ENCODE data around the gene RGS12.
"Not testable (repeated sequence)": the region's sequence is repeated elsewhere in the genome, so short reads cannot be mapped to it uniquely, and the experiment has no call there.

RGS12 gene

DNA sequence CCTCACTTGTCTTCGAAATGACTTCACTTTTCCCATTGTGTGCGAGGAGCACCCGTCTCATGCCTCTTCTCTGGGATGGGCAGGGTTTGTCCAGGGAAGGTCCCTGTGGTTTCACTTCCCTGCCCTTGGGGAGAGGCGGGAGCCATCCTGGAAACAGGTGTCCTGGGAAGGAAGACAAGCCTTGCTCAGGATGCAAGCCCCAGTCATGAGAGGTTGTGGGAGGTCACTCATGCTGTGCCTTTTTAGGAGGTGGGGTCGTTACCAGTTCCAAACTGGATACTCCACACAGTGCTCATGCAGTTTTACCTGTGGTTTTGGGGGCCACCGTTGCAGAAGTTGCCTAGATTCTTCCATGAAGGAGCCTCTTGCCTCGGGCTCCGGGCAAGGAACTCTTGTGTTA is 3.8 kb downstream of the RGS12 start:
- DNase-seq (ENCODE audit: low spot score), result no peak

DNA sequence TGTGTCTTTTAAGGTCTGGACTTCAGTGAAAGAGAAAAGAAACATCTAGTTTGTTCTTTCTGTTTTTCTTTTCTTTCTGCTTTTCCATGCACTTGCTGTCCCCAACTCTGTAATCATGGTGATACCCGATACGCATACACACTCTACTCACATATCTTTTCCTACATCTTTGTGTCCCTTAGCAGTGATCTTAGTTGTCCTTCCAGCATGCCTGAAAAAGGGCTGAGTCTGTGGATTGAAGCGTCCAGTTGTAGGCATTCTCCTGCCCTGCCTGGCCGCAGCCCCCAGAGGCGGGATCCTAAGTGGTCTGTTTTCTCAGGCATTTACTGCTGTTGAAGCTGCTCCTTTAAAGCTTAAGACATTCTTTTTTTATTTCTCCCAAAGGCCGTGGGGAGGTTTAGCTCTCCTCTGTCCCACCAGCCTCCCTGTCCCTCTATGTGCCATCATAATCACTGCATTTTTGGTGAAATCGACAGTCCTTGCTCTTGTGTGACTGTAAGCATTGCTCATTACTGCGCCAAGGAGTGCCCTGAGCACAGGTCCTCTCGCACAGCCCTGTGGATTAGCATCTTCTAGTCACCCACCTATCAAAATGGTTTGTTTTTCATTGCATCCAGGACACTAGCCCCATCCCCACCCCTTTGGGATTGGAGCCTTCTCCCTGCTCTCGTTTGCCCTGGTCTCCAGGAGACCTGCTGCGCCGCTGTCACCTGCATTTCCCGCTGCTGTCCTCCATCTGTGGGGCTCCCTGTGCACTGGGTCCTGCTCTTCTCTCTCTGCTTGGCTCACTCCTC is 4.4 kb downstream of the RGS12 start:
- no peak for DNase-seq (ENCODE audit: low spot score)

DNA sequence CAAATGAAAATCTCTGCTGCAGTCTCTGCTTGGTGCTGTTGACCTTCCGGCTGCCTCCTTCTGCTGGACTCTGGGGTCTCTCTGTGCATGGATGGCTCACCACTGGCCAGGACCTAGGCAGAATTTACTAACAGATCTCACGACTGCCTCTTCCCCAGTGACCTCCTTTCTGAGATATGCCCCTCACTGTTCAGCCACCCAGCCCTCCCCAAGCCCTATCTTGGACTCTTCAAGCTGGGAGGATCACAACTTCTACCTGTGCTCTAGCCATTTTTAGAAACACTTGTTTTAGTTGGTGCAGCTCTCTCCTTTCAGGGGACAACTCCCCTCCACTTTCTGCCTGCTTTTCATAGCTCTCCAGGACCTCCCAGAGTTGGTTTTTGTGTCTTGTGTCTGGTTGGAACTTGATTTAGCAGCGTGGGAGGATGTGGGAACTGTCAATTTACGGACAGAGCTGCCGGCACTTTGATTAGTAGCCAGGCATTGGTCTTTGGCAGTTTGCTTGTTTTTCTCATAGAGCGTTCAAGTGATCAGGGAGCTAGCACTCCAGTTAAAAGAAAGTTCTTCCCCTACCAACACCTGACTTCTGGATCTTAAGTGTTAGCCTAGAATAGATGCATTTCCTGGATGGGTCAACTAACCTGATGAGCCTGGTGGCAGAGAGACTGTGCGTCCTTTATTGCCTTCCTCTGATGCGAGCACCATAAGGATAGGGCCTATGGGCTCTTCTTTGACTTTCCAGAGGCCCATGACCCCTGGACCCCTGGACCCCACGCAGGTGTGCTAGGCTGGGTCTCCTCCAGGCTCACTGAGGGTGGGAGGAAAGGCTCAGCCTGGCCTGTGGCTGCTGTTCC is 6.5 kb downstream of the RGS12 start:
- DNase-seq (ENCODE audit: low spot score), result no peak

DNA sequence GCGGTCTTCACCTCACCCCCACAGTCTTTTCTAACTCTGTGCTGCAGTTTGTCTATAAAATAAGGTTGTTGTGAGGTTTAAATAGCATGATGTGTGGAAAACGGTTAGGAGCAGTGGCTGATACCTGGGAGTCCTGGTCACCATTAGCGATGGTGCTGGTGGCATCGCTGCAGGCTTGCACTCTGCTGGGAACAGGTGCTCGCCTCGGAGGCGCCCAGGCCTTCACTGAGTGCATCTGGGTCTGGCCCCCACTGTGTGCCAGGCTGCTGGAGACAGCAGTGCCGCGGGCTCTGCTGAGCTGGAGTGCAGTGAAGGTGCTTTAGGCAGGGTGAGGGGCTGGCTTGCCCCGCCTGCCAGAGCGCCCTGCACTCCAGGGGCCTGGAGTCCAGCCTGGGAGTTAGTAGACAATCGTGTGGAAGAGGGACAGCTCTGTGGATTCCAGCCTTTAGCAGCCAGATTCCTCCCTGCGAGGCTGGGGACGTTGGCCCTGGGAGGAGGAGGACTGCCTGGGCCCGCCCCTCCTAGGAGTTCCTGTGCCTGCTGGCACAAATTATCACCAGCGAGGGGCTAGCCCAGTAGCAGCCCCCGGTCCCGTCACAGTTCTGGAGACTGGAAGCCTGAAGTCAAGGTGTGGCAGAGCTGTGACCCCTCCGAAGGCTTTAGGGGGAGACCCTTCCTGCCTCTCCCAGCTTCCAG is 7.3 kb downstream of the RGS12 start:
- peak; percentile 60 for DNase-seq (ENCODE audit: low spot score)

DNA sequence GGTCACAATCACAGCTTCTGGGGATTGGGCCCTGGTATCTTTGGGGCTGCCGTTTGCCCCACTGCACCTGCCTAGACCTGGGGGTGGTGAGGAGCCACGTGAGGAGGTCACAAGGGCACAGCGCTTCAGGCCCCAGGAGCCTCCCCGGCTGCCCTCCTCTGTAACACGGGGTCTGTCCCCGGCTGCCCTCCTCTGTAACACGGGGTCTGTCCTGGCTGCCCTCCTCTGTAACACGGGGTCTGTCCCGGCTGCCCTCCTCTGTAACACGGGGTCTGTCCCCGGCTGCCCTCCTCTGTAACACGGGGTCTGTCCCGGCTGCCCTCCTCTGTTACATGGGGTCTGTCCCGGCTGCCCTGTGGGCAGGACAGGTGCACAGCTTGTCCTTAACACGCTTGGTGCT is 8.1 kb downstream of the RGS12 start:
- not testable (repeated sequence) for DNase-seq (ENCODE audit: low spot score)

DNA sequence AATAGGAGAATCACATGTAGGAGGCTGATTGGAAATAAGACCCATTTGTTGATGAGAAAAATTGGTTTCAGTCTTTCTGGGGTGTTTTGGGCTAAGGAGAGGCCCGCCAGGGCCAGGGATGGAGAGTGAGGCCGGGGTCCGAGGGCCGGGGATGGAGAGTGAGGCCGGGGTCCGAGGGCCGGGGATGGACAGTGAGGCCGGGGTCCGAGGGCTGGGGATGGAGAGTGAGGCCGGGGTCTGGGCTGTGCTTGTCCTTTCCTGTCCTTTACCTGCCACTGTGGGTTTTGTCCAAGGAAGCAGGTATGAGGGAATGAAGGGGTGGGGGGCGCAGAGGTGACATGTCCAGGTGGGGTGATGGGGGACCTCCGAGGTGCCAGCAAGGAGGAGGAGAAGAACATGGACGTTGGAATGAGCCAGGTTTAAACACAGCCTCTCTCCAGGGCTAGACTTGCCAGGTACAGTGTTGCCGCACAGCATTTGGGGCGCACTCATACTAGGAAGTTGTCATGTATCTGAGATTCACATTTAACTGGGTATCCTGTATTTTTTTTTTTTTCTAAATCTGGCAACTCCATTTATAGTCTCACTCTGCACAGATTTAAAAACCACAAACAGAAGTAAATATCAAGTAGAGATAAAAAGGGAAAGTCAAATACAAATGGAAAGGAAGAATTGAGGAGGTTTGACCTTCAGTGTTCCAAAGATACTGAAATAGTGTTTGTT is 8.8 kb downstream of the RGS12 start:
- DNase-seq (ENCODE audit: low spot score), result no peak

DNA sequence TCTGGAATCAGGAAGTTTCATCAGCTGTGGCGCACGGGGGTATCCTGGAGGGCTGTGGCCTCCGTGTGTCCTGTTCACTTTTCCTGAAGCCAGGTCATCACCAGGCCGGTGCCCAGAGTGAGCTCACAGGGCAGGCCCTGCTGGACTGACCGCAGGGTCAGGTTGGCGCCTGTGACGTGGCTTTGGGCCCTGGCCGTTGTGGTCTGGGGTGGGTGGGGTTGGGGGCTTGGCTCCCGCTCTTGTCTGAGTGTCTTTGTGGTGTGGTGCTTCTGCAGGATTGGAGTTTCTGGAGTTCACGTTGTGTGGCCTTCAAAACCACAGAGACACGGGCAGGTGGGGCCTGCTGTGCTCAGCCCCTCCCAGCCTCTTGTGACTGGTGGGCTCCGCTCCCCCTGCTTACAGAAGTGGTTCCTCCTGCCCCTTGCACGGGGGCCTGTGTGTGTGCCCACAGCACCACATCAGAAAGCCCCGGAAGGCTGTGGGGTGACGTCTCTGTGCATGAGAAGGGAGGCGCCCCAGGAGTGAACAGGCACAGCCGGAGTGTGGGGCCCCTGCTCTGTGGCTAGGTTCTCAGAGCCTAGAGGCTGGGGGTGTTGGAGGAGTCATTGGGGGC is 9.5 kb downstream of the RGS12 start:
- DNase-seq (ENCODE audit: low spot score), result peak; percentile 65

DNA sequence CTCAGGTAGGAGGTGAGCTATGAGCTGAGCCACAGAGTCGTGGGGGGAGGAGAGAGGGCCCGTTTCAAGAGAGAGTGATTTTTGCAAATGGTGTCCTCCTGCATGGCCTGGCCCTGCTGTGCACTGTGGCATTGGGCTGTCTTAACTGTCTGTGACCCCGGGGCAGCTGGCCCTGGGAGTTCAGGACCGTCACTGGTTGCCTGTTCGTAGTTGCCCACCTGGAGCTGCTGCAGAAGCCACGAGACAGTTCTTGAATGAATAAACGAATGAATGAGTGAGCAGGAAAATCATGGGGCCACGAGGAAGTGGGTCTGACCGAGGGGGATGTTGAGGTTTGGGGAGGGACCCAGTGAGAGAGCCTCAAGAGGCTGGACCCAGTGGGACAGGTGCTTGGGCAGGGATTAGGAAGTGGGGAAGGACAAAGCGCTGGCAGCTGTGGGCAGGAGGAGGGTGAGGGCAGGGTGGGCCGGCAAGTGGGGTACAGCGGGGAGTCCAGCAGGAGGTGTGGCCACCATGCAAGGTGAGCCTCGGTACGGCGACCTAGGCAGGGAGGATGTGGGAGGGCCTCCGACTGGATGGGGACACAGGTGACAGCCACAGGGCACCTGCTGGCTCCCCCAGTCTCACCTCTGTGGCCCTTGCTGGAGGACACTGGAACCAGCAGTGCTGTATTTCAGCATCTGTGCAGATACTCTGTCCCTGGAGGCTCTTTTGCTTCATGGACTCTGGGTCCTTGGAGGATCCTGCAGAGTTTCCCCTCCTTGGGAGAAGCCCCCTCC is 10.2 kb downstream of the RGS12 start:
- DNase-seq (ENCODE audit: low spot score), result peak; percentile 55

DNA sequence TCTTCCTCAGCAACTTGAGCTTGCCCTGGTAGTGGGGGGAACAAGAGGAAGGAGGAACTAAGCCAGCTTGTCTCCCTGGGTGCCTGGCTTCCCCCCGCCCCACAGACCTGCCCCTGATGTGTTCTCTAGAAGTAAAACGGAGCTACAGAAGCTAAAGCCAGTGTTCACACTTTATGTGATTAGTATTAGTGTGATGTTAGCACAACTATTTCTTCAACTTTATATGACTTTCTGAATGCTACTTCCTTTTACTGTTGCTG is 10.7 kb downstream of the RGS12 start:
- DNase-seq (ENCODE audit: low spot score), result no peak

DNA sequence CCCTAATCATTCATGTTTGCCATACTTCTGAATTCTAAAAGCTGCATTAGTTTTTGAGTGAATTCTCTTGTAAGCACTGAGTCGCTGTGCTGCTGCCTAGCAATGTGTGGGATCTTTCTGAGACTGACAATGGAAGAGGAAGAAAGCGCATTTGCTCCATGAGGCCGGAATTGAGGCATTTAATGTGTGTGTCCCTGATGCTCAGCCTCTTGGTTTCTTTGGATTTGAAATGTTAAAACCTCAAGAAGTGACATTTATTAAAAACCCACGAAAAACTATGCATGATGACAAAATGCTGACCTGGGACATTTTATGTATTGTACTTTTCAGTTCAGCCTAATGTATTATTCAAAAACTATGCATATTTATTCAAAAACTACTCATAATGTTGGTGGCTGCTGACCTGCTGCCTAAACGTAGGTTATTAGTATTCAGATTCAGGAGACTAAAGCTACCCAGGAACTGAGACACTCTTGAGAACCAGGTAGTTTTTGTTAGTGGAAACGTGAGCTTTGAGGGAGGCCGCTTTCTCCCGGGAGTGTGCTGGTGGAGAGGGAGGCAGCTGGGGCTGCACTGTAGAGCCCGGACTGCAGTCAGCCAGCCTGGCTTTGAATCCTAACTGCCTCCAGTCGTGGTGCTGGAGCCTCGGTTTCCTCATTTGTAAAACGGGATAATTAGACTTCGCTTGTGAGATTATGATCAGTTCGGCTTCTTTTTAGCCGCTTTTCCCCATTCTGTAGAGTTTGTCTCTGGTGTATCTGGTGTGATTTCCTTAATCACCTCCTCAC is 11.3 kb downstream of the RGS12 start:
- DNase-seq (ENCODE audit: low spot score), result no peak

DNA sequence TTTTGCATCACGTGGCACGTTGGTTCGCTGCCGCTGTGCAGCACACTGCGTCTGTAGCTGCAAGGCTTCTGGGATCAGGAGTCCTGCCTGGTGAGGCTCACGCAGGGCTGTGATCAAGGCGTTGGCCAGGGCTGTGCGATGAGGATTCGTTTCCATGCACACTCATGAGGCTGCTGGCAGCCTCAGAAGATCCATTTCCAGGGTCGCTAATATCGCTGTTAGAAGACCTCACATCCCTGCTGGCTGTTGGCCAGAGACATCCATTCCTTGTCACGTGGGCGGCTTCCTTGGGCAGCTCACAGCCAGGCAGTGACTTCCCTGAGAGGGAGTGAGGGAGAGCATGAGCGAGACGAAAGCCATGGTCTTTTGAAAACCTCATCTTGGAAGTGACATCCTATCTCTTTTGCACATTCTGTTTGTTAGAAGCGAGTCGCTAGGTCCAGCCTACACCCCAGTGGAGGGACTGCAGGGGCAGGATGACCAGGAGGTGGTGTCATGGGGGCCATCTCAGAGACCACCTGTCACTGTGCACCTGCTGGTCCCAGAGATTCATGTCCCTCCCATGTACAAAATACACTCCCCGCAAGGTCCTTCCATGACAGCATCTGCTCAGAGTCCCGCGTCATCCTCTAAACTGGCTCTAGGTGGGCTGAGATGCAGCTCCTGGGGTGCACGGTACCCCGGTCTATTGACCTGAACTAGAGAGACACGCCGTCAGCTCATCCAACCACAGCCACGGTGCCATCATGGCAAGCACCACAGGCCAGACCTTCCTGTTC is 12.2 kb downstream of the RGS12 start:
- no peak for DNase-seq (ENCODE audit: low spot score)

DNA sequence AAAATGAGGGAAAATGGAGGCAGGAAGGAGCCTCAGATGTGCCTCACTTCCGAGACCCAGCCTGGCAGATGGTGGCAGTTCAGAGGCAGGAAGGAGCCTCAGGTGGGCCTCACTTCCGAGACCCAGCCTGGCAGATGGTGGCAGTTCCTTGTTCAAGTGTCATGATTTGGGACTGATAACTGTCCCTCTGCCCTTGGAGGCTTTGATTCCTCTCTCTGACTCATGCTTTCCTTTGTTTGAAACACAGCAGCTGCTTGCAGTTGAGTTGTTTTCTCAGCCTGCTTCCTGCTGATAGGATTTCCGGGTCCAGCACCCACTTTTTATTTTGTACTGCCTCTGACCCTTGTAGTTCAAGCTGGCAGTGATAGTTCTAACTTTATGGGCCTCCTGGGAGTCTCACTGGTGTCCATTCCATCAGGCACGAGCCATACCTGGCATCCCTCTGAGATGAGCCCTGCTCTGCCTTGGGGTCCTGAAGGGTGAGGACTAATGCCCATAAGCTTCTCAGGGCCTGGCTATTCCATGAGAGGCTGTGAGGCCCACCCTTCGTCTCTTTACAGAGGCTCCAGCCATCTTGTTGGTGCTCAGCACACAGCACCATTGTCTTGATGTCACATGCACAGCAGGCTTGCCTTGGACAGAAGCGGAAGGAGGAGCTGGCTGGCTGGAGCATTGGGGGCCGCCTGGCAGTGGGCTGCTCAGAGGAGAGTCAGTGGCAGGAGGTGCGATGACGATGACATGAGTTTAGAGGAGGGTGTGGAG is 13.0 kb downstream of the RGS12 start:
- no peak for DNase-seq (ENCODE audit: low spot score)

DNA sequence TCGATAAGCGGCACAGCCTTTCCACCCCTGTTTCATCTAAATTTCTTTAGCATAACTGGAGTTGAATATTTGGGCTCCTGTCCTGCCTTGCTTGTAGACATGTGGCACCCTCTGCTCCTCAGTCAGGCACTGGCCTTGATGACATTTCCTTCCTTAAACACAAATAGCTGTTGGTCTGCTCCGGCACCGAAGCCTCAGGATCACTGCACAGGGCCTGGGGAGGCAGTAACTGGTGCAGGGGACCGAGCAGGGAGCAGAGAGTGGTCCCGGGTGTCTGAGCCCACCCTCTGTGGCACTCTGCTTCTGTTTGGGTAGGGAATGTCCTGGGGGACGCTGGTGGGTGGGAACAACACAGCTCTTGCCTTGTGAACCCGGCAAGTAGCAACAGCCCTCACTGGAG is 13.6 kb downstream of the RGS12 start:
- DNase-seq (ENCODE audit: low spot score), result no peak

DNA sequence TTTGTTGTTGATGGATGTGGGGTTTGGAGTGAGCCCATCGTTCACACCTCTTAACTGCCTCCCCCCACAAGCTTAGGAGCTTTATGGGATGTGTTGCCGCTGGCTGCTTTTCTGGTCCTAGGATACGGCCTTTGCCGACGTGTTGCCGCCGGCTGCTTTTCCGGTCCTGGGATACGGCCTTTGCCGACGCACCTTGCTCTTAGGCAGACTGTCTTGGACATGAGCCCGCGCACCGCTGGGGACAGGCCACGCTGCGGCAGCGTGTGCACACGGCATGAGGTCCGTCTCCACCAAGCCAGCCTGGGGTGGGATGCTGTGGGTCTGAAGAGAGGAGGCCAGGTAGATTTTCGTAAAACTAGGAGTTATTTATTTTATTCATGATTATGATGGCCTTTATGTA is 14.2 kb downstream of the RGS12 start:
- DNase-seq (ENCODE audit: low spot score), result no peak

DNA sequence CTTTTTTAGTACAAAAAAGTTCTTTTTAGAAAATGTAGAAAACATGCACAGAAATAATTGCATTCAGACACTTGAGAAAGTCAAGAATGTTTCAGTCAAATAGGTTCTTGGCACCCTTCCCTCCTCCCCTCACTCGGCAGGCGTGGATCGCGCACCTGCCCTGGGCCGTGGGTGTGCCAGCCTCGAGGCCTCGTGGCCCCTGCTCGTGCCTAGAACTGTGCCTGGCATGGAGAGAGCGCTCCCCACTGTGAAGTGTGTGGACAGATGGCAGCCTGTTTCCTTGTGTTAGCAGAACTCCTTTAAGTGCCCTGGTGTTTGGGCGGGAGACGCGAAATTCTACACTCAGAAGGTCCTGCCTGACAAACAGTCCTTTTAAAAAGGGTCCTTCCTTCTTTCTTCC is 14.7 kb downstream of the RGS12 start:
- no peak for DNase-seq (ENCODE audit: low spot score)

DNA sequence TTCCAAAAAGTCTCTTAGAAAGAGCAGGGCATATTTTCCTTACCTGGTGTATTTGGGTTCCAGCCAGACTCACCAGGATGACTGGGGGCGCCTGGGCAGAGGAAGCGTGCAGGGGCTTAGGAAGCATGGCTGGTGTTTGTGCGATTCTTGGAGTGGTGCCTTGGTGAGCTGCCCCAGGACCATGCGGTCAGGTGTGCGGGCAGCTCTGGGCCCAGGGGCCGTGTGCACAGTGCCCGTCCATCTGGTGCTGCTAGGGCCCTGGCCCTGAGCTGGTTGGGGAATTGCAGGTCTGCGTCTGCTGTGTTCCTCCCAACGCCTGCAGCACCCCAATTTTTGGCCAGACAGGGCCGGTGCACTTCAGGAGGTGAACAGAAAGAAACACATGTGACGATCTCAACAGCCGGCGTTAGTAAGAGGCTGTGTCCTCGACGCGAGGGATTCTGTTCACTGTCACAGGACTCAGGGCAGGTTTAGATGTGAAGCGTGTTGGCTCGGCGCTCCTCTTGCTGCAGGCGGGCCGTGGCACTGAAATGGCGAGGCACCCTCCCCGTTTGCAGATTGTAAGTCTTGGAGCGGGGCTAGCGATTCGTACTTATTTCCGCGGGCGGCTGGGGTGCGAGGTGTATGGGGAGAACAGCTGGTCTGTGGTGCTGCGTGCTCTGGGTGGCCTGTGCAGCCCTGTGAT is 15.2 kb downstream of the RGS12 start:
- DNase-seq (ENCODE audit: low spot score), result no peak

DNA sequence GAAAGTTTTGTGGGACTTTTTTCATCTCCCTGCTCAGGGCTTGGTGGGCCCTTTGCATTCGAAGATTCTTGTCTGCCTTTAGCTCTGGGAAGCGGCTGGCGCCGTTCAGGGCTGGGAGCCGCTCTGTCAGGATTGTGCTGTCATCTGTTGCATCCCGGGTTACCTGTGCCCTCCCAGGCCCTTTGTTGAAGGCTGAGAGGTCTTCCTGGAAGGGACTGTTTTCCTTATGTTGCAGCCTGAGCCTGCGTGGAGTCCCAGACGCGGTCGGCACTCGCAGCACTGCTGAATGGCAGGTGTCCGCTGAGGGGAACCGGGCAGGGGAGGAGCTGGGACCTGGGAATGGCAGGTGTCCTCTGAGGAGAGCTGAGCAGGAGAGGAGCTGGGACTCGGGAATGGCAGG is 15.9 kb downstream of the RGS12 start:
- DNase-seq (ENCODE audit: low spot score), result no peak

All from left forelimb (tissue), 1 donor.